ENCODE data around the gene ASAP2.

DNA sequence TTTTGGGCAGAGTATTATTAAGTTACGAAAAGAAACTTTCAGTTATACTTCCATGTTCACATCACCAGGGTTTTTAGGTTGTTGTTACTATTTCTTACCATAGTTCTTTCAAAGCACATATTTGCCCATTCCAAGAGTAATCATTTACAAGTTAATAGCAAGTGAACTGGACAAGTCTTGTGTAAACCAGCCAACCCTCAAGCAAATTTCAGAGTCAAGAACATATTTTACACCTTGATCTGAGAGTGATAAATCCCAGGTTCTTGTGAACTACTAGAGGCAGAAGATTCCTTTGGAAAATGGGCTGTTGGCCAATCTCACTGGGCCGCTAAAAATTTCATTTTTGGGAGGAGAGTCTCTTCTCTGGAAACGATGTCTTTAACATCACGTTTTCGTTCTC, 2.7 kb upstream of the ASAP2 start:
- TF ChIP-seq, protein P1, sequence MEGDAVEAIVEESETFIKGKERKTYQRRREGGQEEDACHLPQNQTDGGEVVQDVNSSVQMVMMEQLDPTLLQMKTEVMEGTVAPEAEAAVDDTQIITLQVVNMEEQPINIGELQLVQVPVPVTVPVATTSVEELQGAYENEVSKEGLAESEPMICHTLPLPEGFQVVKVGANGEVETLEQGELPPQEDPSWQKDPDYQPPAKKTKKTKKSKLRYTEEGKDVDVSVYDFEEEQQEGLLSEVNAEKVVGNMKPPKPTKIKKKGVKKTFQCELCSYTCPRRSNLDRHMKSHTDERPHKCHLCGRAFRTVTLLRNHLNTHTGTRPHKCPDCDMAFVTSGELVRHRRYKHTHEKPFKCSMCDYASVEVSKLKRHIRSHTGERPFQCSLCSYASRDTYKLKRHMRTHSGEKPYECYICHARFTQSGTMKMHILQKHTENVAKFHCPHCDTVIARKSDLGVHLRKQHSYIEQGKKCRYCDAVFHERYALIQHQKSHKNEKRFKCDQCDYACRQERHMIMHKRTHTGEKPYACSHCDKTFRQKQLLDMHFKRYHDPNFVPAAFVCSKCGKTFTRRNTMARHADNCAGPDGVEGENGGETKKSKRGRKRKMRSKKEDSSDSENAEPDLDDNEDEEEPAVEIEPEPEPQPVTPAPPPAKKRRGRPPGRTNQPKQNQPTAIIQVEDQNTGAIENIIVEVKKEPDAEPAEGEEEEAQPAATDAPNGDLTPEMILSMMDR (conservative IDR thresholded peaks at IDR 0.05; ENCODE audit: low read depth, low read length), result no peak
- TF ChIP-seq EZH2 (IDR thresholded peaks at IDR 0.05; ENCODE audit: low read length, unreplicated experiment), result no peak
